HepG2 (cell line): ENCODE results near the gene ECPAS. TPM values are rescaled to one million over a fixed set of nuclear protein-coding genes. Genes with fewer than 3 reads are reported as not detected.

Experiments
- CEBPZ ChIP-seq: IDR thresholded peaks from 2 replicates; pipeline ENCODE4 v1.6.1; 2012; ENCODE audit warnings: low read length, improper control_type of control experiment
- GMEB2 ChIP-seq: IDR thresholded peaks from 2 replicates; pipeline ENCODE4 v1.6.1; 2016; ENCODE audit warnings: missing biosample characterization, missing genetic modification reagents, low read depth
- NFAT5 ChIP-seq: sonication (generic); formaldehyde crosslinking; IDR thresholded peaks from 2 replicates; pipeline ENCODE4 v1.4.0; 2020; ENCODE audit warnings: missing genetic modification reagents
- NFIB ChIP-seq: sonication (generic); formaldehyde crosslinking; IDR thresholded peaks from 2 replicates; pipeline ENCODE4 v1.9.0; 2021; ENCODE audit warnings: missing genetic modification reagents, mild to moderate bottlenecking, borderline replicate concordance
- PRPF4 ChIP-seq: fragments of 200-400 bp; formaldehyde crosslinking; IDR thresholded peaks from 2 replicates; pipeline ENCODE4 v1.6.1; 2016; ENCODE audit warnings: low read length, low read depth; ENCODE audit not compliant: poor library complexity, severe bottlenecking
- ZKSCAN5 ChIP-seq: sonication (generic); formaldehyde crosslinking; IDR thresholded peaks from 2 replicates; pipeline ENCODE4 v1.5.1; 2020; ENCODE audit warnings: mild to moderate bottlenecking, missing genetic modification reagents
- ZNF362 ChIP-seq: sonication (generic); formaldehyde crosslinking; IDR thresholded peaks from 2 replicates; pipeline ENCODE4 v1.4.0; 2020; ENCODE audit warnings: missing genetic modification reagents, mild to moderate bottlenecking, borderline replicate concordance
- ZNF407 ChIP-seq: sonication (generic); formaldehyde crosslinking; IDR thresholded peaks from one replicate; pipeline ENCODE4 v1.5.1; 2020; ENCODE audit warnings: mild to moderate bottlenecking, missing genetic modification reagents; ENCODE audit errors: not compliant biosample characterization
- ZNF619 ChIP-seq: sonication (generic); formaldehyde crosslinking; IDR thresholded peaks from 2 replicates; pipeline ENCODE4 v1.4.0; 2020; ENCODE audit warnings: mild to moderate bottlenecking, missing genetic modification reagents
- polyA plus RNA-seq, 8 experiments: library from polyadenylated mRNA; depleted of rRNA in 3 of 8; stranded (reverse) in 7 of 8; unstranded in 1 of 8; fragments of >200 nt; fragmentation: Illumina TruSeq in 4 of 8; extraction: Trizol in 4 of 8; gene quantifications; 2 replicates each; pipeline versions ENCODE4 v1.2.1 to v1.2.3, GENCODE V29; 2011 to 2016; ENCODE audit warnings: low read depth in 4 of 8, missing spikeins in 1 of 8, mixed read lengths in 1 of 8; ENCODE audit not compliant: insufficient read depth in 1 of 8
- total RNA-seq, 5 experiments: library from RNA; depleted of rRNA; stranded (reverse); fragments of >200 nt; fragmentation: Illumina TruSeq; extraction: Trizol; gene quantifications; 2 replicates each; pipeline ENCODE4 v1.2.3, GENCODE V29; 2016; ENCODE audit warnings: low read depth in 1 of 5

ECPAS gene
- total and polyA plus RNA-seq, 2 of the 13 experiments (the other 11 are each of a cell fraction or from before 2014, with no cell fraction given), result 35.3 to 58.0 TPM

GRCh38 chr9:111349766-111350165 is 134.4 kb downstream of the ECPAS start (continued):
- TF ChIP-seq CEBPZ, result no peak
- TF ChIP-seq GMEB2 (CRISPR knock-in tag), result no peak
- TF ChIP-seq NFIB (CRISPR knock-in tag), result no peak
- TF ChIP-seq ZNF407, result no peak
- TF ChIP-seq ZNF362 (CRISPR knock-in tag), result no peak
- no peak for TF ChIP-seq ZKSCAN5
- no peak for TF ChIP-seq ZNF619 (CRISPR knock-in tag)
- TF ChIP-seq NFAT5, result no peak
- no peak for TF ChIP-seq PRPF4
